HG02642 (cell line): ENCODE results near the gene CADM2.
"Not testable (repeated sequence)": the region's sequence is repeated elsewhere in the genome, so short reads cannot be mapped to it uniquely, and the experiment has no call there.

Experiments
- ATAC-seq: cut with Tn5 transposase; IDR thresholded peaks from one replicate; pipeline ENCODE4 v1.9.1; 2021; ENCODE audit warnings: mild to moderate bottlenecking; ENCODE audit not compliant: unreplicated experiment, poor library complexity

Gene CADM2

DNA sequence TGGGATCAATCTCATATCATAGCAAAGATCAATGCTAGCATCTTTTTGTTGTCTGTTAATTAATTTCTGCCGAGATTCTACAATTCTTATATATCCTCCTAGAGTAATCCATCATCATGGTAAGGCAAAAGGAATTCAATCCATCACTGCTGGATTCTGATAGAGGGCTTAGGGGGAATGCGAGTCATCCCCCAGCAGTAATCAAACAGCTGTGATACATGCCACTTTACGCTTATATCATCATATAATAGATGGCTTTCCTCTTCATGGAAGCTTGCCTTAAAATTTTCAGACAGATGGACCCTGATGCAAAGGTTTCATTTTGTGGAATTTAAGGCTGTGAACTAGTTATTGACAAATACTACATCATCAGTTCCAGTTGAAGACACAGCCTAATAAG lies 645.9 kb downstream of the CADM2 start:
- ATAC-seq: no peak

DNA sequence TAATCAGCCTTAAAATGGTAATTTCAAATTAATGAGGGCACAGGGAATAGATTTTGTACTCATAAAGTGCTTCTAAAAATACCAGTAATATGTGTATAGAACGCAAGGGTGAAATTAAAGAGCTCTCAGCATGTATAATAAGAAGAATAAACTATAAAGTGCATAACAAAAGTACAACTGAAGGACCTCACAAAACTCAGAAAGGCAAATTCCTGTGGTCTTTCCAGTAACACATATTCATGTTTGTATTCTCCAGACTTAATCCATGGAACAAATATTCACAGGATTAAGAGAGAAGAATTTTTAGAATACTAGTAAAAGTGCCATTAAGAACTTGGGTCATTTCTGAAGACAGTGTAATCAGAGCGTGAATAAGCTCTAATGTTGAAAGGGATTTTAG lies 646.3 kb downstream of the CADM2 start:
- no peak for ATAC-seq

GRCh38 chr3:85626662-85627061 lies 667.9 kb downstream of the CADM2 start:
- ATAC-seq: no peak

DNA sequence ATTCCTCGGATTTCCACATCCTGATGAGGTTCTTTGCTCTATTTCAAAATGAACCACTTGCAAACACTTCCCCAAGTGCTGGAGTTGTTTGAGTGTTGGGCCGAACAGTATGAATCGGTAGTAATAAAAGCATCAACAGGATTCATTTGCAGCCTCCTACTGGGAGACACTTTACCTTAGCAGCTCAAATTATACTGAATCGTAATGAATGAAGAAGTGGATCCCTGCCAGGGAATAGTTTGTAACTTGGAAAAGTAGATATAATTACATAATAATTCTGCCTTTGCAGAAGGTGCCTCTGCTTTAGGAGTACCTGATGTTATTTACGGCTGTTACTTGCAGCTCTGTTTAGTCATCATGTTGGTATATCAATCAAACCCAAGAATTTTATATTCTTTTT lies 669.1 kb downstream of the CADM2 start:
- no peak for ATAC-seq

GRCh38 chr3:85631070-85631469 lies 672.3 kb downstream of the CADM2 start:
- ATAC-seq: no peak

DNA sequence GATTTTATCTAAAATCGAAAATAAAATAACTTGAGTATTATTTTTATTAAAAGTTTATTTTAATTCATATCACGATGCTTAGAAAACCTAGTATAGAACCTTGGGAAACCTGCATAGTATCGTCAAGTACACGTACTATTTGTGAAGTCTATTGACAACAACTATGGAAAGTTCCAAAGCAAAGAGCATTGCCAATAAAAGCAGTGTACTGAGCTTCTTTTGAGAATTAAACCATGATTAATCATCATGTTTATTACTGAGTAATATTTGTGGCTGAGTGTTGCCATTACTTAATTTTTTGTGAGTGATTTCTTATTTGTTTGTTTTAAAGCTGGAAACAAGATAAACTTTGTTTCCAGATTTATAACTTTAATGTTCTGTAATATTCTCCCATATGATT lies 674.1 kb downstream of the CADM2 start:
- ATAC-seq: no peak

DNA sequence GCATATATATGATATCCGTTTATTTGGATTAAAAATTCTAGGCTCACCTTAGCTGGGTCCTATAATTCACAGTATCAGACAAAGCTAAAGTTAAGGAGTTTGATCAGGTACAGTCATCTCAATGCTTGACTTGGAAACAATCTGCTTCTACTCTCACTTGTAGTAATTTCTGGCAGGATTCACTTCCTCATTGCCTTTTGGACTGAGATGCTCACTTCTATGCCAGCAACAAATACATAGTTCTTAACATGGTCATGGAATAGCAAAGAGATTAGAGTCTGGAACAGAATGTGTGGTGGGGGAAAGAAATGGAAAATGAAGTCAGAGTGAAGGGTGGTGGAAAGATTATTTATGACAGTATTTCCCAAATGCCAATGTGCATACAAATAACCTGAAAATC lies 693.6 kb downstream of the CADM2 start:
- no peak for ATAC-seq

GRCh38 chr3:85660451-85660850 lies 701.7 kb downstream of the CADM2 start:
- no peak for ATAC-seq

DNA sequence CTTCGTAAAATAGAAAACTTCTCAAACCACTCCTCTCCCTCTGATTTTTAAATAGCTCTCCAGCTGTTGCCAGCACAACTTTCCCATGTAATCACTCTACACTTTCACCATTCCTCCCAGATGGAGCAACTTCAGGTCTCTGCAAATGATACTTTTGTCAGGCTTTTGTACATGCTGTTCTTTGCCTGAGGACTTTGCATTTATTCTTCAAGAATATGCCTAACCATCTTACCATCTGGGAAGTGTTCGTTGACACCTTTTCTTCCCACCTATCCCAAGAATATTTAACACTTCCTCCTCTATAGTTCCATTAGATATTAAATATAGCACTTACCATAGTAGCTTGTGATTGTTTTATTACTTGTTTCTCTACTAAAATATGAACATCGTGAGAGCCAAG lies 703.7 kb downstream of the CADM2 start:
- ATAC-seq: no peak

- ATAC-seq: no peak
Measured at GRCh38 chr3:85667744-85668143, 709.0 kb downstream of the CADM2 start.

DNA sequence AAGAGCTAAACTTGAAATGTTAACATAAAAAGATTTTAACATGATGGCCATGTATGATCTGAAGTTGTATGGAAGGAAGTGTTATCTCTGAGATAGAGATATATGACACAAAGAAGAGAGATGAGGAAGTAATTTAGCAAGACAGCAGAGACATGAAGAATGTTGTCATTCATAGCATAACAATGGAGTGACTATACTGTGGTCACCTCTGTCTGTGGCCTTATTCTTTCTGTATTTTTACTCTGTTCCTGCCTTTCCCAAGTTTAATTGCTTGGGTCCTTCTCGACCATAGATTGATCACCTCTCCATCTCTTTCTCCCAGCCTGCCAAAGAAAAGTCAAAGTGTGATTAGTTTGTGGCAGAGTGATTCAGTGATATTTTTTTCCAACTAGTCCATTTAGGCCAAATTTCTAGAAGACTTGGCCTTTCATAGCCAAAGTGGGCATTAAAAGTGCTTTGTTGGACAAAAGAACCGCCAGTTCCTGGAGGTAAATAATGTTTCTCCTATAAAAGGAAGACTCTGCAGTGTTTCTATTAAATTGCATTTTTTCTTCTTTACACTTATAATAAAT lies 711.9 kb downstream of the CADM2 start:
- ATAC-seq: no peak

GRCh38 chr3:85672761-85673160 lies 714.0 kb downstream of the CADM2 start:
- ATAC-seq: no peak

DNA sequence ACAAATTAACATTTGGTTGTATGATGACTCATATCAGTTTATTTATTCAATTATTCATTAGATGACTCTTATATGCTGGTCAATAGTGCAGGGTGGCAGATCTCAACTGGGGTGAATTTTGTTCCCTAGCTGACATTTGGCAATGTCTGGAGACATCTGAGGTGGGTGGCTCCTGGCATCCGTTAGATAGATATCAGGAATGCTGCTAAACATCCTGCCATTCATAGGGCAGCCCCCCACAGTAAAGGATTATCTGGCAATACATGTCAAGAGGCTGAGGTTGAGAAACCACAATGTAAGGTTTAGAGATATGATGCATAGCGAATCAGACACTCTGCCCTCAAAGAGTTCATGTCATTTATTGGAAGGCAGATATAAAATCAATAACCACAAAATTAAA lies 719.9 kb downstream of the CADM2 start:
- no peak for ATAC-seq

GRCh38 chr3:85681906-85682305 lies 723.1 kb downstream of the CADM2 start:
- ATAC-seq: no peak

- no peak for ATAC-seq
Measured at GRCh38 chr3:85691196-85691595, 732.4 kb downstream of the CADM2 start.

GRCh38 chr3:85697156-85697555 lies 738.4 kb downstream of the CADM2 start:
- no peak for ATAC-seq

GRCh38 chr3:85706130-85706529 lies 747.3 kb downstream of the CADM2 start:
- no peak for ATAC-seq

GRCh38 chr3:85708325-85708724 lies 749.5 kb downstream of the CADM2 start:
- not testable (repeated sequence) for ATAC-seq

DNA sequence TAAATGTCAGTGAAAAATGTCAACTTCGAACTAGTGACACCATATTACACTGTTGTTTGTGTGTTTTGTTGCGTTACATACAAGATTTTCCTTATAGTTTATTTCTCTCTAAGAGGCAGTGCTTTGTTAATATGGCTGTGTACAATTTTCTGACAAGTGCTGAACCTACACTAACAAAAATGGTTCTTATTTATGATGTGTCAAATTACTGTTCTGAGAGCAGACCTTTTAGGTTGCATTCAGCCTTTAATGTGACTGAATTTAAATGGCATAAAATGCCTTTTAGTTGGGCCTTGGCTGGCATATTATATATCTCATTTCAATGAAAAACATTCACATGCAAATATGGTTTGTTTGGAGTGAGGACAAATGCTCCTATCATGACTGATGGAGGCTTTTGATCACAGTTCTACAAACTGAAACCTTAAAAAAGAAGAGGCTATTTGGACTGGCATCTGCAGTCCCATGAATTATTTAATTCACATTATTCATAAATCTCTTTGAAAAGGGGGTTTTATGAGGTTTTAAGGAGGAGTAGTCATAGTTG lies 750.6 kb downstream of the CADM2 start:
- no peak for ATAC-seq

DNA sequence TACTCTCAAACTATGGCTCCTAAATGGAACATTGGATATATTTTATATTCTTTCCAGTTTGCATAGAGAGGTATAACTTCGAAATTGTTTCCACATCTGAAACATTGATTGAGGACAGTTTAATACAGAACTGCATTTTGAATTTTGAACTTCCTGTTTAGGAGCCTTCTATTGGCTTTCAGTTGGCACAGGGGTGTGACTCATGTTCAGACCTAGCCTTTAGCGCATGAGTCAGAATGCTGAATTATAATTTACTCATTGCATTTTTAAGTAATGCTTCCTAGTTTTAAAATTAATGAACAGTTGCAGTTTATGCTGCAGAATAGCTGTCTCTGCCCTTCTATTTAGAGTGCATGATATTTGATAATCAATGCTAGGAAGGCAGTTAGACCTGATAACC lies 751.7 kb downstream of the CADM2 start:
- ATAC-seq: no peak

- ATAC-seq: no peak
Measured at GRCh38 chr3:85721409-85722145, 762.8 kb downstream of the CADM2 start.

GRCh38 chr3:85725809-85726208 lies 767.0 kb downstream of the CADM2 start:
- no peak for ATAC-seq
